ENCODE measurements around the gene TASP1.
"Not testable (repeated sequence)": the region's sequence is repeated elsewhere in the genome, so short reads cannot be mapped to it uniquely, and the experiment has no call there.

Gene TASP1

GRCh38 chr20:13648291-13649228 lies 9.8 kb upstream of the TASP1 start:
- no peak for DNase-seq (ENCODE audit: low read depth)

- no peak for DNase-seq (ENCODE audit: low read depth)
Observed at GRCh38 chr20:13644010-13644409, 5.3 kb upstream of the TASP1 start.

DNA sequence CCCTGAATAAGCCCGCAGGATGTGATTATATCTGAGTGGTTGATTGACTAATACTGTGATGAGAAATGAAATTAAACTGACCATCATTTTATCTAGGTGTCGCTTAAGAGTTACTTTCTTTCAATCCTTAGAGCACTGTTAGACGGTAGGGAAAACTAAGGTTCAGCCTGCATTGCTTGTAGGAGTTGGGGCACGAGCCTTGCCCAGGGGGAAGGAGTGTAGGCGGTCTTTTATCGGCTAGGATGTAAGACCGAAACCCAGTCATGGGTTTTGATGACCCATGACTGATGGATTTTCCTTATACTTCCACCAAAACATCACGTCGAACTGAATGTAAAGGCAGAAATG lies 392 bp upstream of the TASP1 start:
- no peak for DNase-seq (ENCODE audit: low read depth)

DNA sequence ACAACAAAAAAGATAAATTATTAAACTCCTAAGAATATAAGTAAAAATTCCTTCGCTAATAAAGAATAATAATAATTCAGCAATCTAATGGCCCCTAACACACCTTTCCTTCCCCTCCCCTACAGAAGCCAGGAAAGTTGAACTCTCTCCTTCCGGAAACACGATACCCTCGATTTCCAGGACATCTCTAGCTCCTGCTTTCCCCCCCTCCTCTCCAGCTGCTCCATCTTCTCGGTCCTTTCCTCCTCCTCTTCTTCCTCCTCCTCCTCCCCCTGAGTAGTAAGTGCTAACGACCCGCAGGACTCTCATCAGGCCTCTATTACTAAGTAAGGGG lies 603 bp downstream of the TASP1 start:
- no peak for DNase-seq (ENCODE audit: low read depth)

GRCh38 chr20:13632431-13632830 lies 6.3 kb downstream of the TASP1 start:
- DNase-seq (ENCODE audit: low read depth), result no peak

GRCh38 chr20:13627525-13627924 lies 11.2 kb downstream of the TASP1 start:
- DNase-seq (ENCODE audit: low read depth), result not testable (repeated sequence)

- no peak for DNase-seq (ENCODE audit: low read depth)
Observed at GRCh38 chr20:13626724-13627123, 12.0 kb downstream of the TASP1 start.

- DNase-seq (ENCODE audit: low read depth), result no peak
Observed at GRCh38 chr20:13625304-13625979, 13.3 kb downstream of the TASP1 start.

GRCh38 chr20:13619415-13619814 lies 19.3 kb downstream of the TASP1 start:
- DNase-seq (ENCODE audit: low read depth), result not testable (repeated sequence)

GRCh38 chr20:13618456-13618855 lies 20.3 kb downstream of the TASP1 start:
- DNase-seq (ENCODE audit: low read depth), result not testable (repeated sequence)

DNA sequence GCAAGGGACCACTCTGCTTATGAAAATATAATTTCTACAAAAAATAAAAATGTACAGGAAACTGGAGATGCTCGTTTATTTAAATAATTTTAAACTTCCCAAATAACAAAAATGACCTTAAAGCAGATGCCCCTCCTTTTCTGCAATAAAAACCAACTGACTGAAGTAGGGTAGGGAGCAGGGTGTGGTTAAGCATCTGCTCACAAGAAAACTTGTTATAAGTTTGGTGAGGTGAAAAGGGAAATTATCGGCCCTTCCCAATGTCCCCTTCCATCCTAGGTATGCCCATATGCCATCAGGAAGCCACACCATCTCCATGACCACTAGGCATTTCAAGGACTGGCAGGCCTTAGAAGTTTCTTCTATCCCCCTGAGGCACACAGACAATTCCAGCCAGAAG lies 21.1 kb downstream of the TASP1 start:
- not testable (repeated sequence) for DNase-seq (ENCODE audit: low read depth)

DNA sequence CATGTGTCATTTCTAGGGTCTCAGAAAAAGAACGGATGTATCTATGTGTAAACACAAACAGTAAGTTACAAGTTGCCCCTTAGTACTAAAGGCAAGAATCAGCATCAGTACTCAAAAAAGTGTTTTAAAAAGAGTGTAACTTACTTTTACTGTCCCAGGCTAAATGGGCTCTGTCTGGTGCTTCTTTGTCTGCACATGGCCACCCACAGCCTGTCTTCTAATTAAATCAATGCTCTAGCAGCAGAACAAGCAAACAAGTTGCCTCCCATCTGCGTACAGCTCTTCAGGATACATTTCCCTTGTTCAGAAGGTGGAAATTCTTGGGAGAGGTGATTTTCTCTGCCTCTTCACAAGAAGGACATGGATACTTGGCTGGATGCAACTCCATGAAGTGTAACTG lies 22.0 kb downstream of the TASP1 start:
- not testable (repeated sequence) for DNase-seq (ENCODE audit: low read depth)

DNA sequence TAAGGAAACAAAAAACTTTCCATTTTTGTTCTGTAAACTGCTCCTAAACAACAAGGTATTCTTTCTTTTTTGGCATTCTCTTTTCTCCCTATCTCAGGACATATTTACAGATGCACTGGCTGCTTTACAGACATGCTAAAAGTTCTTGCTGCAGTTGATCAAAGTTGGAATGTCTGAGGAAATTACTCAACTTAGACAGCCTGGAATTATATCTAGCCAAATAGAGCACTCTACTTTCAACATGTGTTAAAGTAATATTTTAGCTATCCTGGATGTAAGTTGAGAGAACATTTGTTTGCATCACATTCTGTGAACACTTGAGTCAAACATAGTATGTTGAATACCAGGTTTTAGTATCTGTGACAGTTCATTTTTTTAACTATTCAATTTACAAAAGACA lies 24.8 kb downstream of the TASP1 start:
- no peak for DNase-seq (ENCODE audit: low read depth)

DNA sequence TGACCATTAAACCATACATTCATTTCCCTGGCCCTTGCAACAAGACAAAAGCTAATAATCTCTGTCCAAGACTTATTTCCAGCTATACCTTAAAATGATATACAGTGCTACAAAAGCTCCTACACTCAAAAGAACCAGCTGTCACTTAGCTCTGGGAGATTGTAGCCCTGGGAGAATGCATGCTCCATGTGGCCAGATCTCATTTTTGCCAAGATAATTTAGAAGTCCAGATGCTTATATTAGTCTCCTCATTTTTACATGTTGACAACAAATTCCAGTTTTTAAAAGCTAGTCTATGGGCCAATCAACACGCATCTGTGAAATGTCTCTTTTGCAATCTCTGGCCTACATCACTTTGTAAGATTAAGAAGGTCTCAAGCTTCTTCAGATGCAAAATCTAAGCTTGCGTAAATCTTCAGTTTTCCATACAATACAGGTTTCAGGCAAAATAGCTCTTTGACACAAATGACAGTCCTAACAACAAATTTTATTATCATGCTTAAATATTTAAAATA lies 27.1 kb downstream of the TASP1 start:
- no peak for DNase-seq (ENCODE audit: low read depth)

DNA sequence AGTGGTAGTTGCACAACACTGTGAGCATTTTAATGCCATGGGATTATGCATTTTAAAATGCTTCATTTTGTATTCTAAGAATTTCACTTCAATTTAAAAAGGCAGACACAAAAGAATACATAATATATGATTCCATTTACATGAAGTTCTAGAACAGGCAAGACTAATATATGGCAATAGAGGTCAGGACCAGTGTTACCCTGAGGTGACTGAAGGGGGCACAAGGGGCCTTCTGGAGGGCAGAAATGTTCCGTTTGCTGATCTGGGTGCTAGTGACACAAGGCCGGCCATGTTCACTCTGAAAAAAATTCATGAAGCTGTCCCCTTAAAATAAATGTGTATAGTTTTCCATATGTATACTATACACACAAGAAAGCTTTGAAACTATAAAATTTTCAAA lies 28.5 kb downstream of the TASP1 start:
- no peak for DNase-seq (ENCODE audit: low read depth)

DNA sequence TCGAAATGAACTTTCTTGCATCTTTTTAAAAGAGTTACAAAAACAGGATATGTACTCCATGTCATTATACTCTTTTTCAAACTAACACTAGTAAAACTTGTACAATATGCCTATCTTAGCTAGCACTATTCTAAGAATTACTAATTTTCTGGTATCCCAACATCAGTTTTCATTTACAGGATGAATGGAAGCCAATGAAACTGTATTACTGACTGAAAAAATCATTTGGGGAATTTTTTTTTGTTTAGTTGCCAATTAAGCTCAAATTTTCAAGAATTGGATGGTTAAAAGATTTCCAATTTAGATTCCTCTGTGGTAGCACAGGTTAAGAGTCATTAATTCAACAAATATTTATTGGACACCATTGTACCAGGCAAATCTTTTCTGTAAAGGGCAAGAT lies 30.7 kb downstream of the TASP1 start:
- no peak for DNase-seq (ENCODE audit: low read depth)

DNA sequence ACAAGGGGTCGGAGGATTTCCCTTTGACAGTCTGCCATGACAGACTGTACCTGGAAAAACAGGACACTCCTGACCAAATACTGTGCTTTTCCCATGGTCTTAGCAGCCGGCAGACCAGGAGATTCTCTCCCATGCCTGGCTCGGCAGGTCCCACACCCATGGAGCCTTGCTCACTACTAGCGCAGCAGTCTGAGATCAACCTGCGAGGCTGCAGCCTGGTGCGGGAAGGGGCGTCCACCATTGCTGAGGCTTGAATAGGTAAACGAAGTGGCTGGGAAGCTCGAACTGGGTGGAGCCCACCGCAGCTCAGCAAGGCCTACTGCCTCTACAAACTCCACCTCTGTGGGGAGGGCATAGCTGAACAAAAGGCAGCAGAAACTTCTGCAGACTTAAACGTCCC lies 45.3 kb downstream of the TASP1 start:
- not testable (repeated sequence) for DNase-seq (ENCODE audit: low read depth)

GRCh38 chr20:13588049-13588448 lies 50.7 kb downstream of the TASP1 start:
- DNase-seq (ENCODE audit: low read depth), result no peak

DNA sequence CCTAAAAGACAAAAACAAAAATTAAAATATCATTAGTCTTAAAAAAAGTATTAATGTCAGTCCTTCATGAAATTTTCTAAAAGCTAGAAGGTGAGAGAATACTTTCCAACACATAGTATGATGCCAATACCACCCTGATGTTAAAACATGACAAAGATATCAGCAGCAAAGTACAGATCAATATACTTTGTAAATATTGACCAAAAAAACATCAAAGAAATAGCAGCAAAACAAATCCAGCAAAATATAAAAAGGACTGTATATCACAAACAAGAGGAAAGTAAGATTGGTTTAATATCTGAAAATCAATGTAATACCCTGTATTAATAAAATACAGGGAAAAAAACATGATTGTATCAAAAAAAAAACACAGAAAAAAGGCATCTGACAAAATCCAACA lies 51.4 kb downstream of the TASP1 start:
- DNase-seq (ENCODE audit: low read depth), result no peak

GRCh38 chr20:13586133-13586532 lies 52.6 kb downstream of the TASP1 start:
- no peak for DNase-seq (ENCODE audit: low read depth)

DNA sequence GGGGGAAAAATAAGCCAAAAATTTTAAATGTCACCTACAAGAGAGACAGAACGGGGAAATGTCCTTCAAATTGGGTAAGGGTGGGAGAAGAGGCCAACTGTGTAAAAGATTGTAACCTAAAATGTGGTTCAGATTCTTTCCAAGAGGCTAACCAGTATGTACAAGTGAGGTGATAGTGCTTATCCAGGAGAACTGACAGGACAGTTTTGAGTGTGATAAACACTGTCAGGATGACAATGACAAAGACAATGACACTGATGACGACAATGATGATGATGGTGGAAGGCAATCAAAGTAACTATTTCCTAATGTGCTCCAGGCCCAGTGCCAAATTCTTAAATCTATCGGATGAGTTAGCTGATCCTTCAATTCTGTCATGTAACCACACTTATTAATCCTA lies 57.3 kb downstream of the TASP1 start:
- no peak for DNase-seq (ENCODE audit: low read depth)

GRCh38 chr20:13580707-13581106 lies 58.0 kb downstream of the TASP1 start:
- no peak for DNase-seq (ENCODE audit: low read depth)

DNA sequence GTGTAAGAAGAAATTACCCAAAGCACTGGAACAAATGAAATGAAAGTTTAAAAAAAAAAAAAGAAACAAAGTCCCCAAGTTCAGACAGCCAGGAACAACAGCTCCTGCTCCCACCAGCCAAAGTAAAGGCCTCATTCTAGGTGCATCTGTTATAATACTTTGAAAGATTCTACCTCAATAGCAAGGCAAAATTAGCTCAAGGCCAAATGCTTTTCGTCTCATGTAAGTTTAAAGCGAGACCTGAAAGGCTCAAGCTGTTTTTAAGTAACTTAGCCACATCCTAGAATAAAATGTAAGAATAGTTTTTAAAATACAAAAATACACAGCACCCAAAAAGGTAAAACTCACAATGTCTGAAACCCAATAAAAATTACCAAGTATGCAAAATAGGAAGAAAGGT lies 64.7 kb downstream of the TASP1 start:
- DNase-seq (ENCODE audit: low read depth), result no peak

Data from stimulated activated CD4-positive, alpha-beta T cell treated with anti-CD3 and anti-CD28 coated beads, Interleukin-2, amount 100 ng/mL, for 4 hours (primary cell).